ENCODE measurements around the gene RAP1B. TPM values are rescaled to one million over a fixed set of nuclear protein-coding genes. Genes with fewer than 3 reads are reported as not detected.

The RAP1B gene
- total and polyA plus RNA-seq, 2 of the 13 experiments (the other 11 are each of a cell fraction or from before 2014, with no cell fraction given), result 71.1 to 92.7 TPM

GRCh38 chr12:68686595-68687521 lies 76.2 kb downstream of the RAP1B start, which contains the start of gene NUP107 (continued):
- TF ChIP-seq ZNF883 (CRISPR knock-in tag; IDR thresholded peaks at IDR 0.05; ENCODE audit: not compliant biosample characterization) (peak; percentile 54), LCORL (IDR thresholded peaks at IDR 0.05) (no peak), LCORL (CRISPR knock-in tag; IDR thresholded peaks at IDR 0.05) (peak; percentile 71), MYPOP (CRISPR knock-in tag; IDR thresholded peaks at IDR 0.05) (peak; percentile 98), ATM (IDR thresholded peaks at IDR 0.05; ENCODE audit: borderline replicate concordance) (no peak), MTA3 (CRISPR knock-in tag; IDR thresholded peaks at IDR 0.05) (no peak), STAT5B (CRISPR knock-in tag; IDR thresholded peaks at IDR 0.05) (peak; percentile 95), ZIK1 (CRISPR knock-in tag; IDR thresholded peaks at IDR 0.05; ENCODE audit: borderline replicate concordance, low read depth) (no peak), ZNF788 (CRISPR knock-in tag; IDR thresholded peaks at IDR 0.05; ENCODE audit: borderline replicate concordance) (peak; percentile 79; the same call in 1 of the 2 replicates), ZNF225 (CRISPR knock-in tag; IDR thresholded peaks at IDR 0.05) (0 out of 2 replicates have a peak, but pooled peaks have one; percentile 80), ZNF33B (CRISPR knock-in tag; IDR thresholded peaks at IDR 0.05) (no peak), SMARCE1 (IDR thresholded peaks at IDR 0.05; ENCODE audit: borderline replicate concordance) (no peak), NCOR1 (IDR thresholded peaks at IDR 0.05; ENCODE audit: borderline replicate concordance, low read length) (peak; percentile 78; the same call in 1 of the 2 replicates), MYNN (CRISPR knock-in tag; IDR thresholded peaks at IDR 0.05; ENCODE audit: low read depth) (no peak), DRAP1 (CRISPR knock-in tag; IDR thresholded peaks at IDR 0.05) (peak; percentile 70), HDAC1 (CRISPR knock-in tag; IDR thresholded peaks at IDR 0.05) (peak; percentile 100), ATF2 (CRISPR knock-in tag; IDR thresholded peaks at IDR 0.05) (peak; percentile 88; the same call in 1 of the 2 replicates), TBP (CRISPR knock-in tag; IDR thresholded peaks at IDR 0.05) (no peak), ETS1 (CRISPR knock-in tag; IDR thresholded peaks at IDR 0.05) (no peak), NFRKB (IDR thresholded peaks at IDR 0.05) (no peak), TBX3 (IDR thresholded peaks at IDR 0.05; ENCODE audit: borderline replicate concordance) (0 out of 2 replicates have a peak, but pooled peaks have one; percentile 9), EP300 (IDR thresholded peaks at IDR 0.05; ENCODE audit: low read depth in 2 of 2, low read length in 2 of 2) (peak in 1 of 2 experiments; percentile 43; a peak in 2 of 4 replicates), EP300 (CRISPR knock-in tag; IDR thresholded peaks at IDR 0.05; ENCODE audit: borderline replicate concordance) (peak; percentile 61; the same call in 1 of the 2 replicates), REL (CRISPR knock-in tag; conservative IDR thresholded peaks at IDR 0.05) (no peak), GTF2F1 (IDR thresholded peaks at IDR 0.05; ENCODE audit: low read length) (0 out of 2 replicates have a peak, but pooled peaks have one; percentile 36), ZNF138 (CRISPR knock-in tag; IDR thresholded peaks at IDR 0.05; ENCODE audit: low read depth) (no peak), ARHGAP35 (CRISPR knock-in tag; IDR thresholded peaks at IDR 0.05; ENCODE audit: borderline replicate concordance) (peak; percentile 77; the same call in 1 of the 2 replicates)

Measured in HepG2 (cell line).